ENCODE results near the gene SLC9A6. TPM values are rescaled to one million over a fixed set of nuclear protein-coding genes. Genes with fewer than 3 reads are reported as not detected.

Gene SLC9A6
- total and polyA plus RNA-seq, 2 donors (not counting 1 experiment from before 2014, with no cell fraction given) = 22.2 to 30.4 TPM

DNA sequence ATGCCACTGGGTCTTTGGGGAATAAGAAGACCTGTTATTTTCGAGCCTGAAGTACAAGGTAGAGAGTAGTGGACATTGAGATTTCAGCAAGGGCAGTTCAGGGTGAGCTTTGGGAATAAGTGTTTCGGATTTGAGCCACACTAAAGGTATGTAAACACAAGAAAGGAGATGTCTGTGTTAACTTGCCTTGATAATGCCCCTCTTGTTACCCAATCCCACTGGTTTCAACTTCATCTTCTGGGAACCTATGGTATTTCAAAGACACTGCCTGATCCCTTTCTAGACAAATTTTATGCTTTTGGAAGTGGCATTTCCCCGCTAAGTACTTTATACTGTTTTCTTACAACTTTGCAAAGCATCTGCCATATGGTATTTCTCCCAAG lies 79.4 kb downstream of the SLC9A6 start:
- no peaks in the 10 kb centered on the region for H3K36me3 ChIP-seq (ENCODE audit: control insufficient read depth, insufficient read depth, low read length)
- H2AFZ ChIP-seq (ENCODE audit: low read length) = no peak overlapping the region
- DNase-seq (ENCODE audit: low read depth in 2 of 2) = no peak
- H3K4me3 ChIP-seq (replicated peaks in 1 of 4; ENCODE audit: control extremely low read depth in 1 of 4, insufficient read depth in 1 of 4, low read depth in 3 of 4, low read length in 4 of 4) = no peak overlapping the region
- H4K20me1 ChIP-seq (ENCODE audit: control insufficient read depth, extremely low read depth, insufficient read depth, low read length) = no peaks in the 10 kb centered on the region
- no peak overlapping the region for H3K9ac ChIP-seq (ENCODE audit: insufficient read depth, low read length)
- peaks cover 7% of the 10 kb centered on the region for H3K4me1 ChIP-seq (ENCODE audit: control insufficient read depth, extremely low read depth, insufficient read depth, low read length)
- H3K9me3 ChIP-seq (ENCODE audit: control insufficient read depth, insufficient read depth, low read depth, low read length) = no peaks in the 10 kb centered on the region
- no peaks in the 10 kb centered on the region for H3K27me3 ChIP-seq (ENCODE audit: control insufficient read depth, insufficient read depth, low read length)
- no peaks in the 10 kb centered on the region for H3K79me2 ChIP-seq (ENCODE audit: control insufficient read depth, insufficient read depth, low read length)
- no peak for TF ChIP-seq EZH2 (IDR thresholded peaks at IDR 0.05; ENCODE audit: low read length, missing control alignments)
- TF ChIP-seq, protein P1, sequence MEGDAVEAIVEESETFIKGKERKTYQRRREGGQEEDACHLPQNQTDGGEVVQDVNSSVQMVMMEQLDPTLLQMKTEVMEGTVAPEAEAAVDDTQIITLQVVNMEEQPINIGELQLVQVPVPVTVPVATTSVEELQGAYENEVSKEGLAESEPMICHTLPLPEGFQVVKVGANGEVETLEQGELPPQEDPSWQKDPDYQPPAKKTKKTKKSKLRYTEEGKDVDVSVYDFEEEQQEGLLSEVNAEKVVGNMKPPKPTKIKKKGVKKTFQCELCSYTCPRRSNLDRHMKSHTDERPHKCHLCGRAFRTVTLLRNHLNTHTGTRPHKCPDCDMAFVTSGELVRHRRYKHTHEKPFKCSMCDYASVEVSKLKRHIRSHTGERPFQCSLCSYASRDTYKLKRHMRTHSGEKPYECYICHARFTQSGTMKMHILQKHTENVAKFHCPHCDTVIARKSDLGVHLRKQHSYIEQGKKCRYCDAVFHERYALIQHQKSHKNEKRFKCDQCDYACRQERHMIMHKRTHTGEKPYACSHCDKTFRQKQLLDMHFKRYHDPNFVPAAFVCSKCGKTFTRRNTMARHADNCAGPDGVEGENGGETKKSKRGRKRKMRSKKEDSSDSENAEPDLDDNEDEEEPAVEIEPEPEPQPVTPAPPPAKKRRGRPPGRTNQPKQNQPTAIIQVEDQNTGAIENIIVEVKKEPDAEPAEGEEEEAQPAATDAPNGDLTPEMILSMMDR (conservative IDR thresholded peaks at IDR 0.05 in 1 of 2, IDR thresholded peaks at IDR 0.05 in 1 of 2; ENCODE audit: low read depth in 1 of 2, low read length in 2 of 2) = no peak
- peak overlapping the region; percentile 37 for H3K27ac ChIP-seq (ENCODE audit: insufficient read depth, low read length)
- peak overlapping the region; percentile 63 for H3K4me2 ChIP-seq (ENCODE audit: extremely low read depth, insufficient read depth, low read length)

DNA sequence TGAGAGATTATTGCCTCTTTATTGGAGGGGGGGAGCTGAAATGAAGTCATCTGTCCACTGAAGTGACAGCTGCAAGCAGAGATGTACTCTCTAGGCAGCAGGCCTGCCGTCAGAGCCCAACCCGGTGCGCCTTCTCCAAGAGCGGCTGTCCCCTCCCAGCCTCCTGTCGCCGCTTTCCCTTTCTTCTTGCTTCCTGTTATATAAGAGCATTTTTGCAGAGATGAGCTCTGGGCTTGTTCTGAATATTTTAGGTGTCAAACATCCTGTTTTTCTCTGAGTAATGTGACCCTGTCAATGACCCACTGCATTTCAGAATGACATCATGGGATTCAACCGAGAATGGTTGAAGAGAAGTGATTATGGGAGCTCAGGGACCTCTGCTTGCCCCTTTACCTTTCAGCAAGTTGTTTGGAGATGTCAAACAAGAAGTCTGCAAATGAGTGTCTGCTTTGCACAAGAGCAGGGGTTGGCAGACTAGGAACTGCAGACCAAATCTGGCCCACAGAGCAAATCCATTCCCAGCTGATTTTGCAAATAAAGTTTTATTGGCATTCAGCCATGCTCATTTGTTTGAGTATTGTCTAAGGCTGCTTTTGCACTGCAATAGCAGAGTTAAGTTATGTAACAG lies 79.9 kb downstream of the SLC9A6 start:
- H3K9ac ChIP-seq (ENCODE audit: insufficient read depth, low read length) = no peak overlapping the region
- H3K36me3 ChIP-seq (ENCODE audit: control insufficient read depth, insufficient read depth, low read length) = no peaks in the 10 kb centered on the region
- H3K27me3 ChIP-seq (ENCODE audit: control insufficient read depth, insufficient read depth, low read length) = no peaks in the 10 kb centered on the region
- H3K4me2 ChIP-seq (ENCODE audit: extremely low read depth, insufficient read depth, low read length) = peak overlapping the region; percentile 63
- no peaks in the 10 kb centered on the region for H3K79me2 ChIP-seq (ENCODE audit: control insufficient read depth, insufficient read depth, low read length)
- H4K20me1 ChIP-seq (ENCODE audit: control insufficient read depth, extremely low read depth, insufficient read depth, low read length) = no peaks in the 10 kb centered on the region
- H3K4me1 ChIP-seq (ENCODE audit: control insufficient read depth, extremely low read depth, insufficient read depth, low read length) = peaks cover 7% of the 10 kb centered on the region
- peak overlapping the region; percentile 37 for H3K27ac ChIP-seq (ENCODE audit: insufficient read depth, low read length)
- no peaks in the 10 kb centered on the region for H3K9me3 ChIP-seq (ENCODE audit: control insufficient read depth, insufficient read depth, low read depth, low read length)
- TF ChIP-seq EZH2 (IDR thresholded peaks at IDR 0.05; ENCODE audit: low read length, missing control alignments) = no peak
- TF ChIP-seq, protein P1 (conservative IDR thresholded peaks at IDR 0.05 in 1 of 2, IDR thresholded peaks at IDR 0.05 in 1 of 2; ENCODE audit: low read depth in 1 of 2, low read length in 2 of 2) = no peak
- DNase-seq (ENCODE audit: low read depth in 2 of 2) = peak; percentile 65 to 72
- H3K4me3 ChIP-seq (replicated peaks in 1 of 4; ENCODE audit: control extremely low read depth in 1 of 4, insufficient read depth in 1 of 4, low read depth in 3 of 4, low read length in 4 of 4) = no peak overlapping the region
- no peak overlapping the region for H2AFZ ChIP-seq (ENCODE audit: low read length)

- no peaks in the 10 kb centered on the region for H3K9me3 ChIP-seq (ENCODE audit: control insufficient read depth, insufficient read depth, low read depth, low read length)
- H3K27ac ChIP-seq (ENCODE audit: insufficient read depth, low read length) = no peak overlapping the region
- no peak overlapping the region for H3K4me2 ChIP-seq (ENCODE audit: extremely low read depth, insufficient read depth, low read length)
- no peaks in the 10 kb centered on the region for H3K79me2 ChIP-seq (ENCODE audit: control insufficient read depth, insufficient read depth, low read length)
- no peak for DNase-seq (ENCODE audit: low read depth in 2 of 2)
- H4K20me1 ChIP-seq (ENCODE audit: control insufficient read depth, extremely low read depth, insufficient read depth, low read length) = no peaks in the 10 kb centered on the region
- H2AFZ ChIP-seq (ENCODE audit: low read length) = no peak overlapping the region
- H3K27me3 ChIP-seq (ENCODE audit: control insufficient read depth, insufficient read depth, low read length) = no peaks in the 10 kb centered on the region
- TF ChIP-seq, protein P1 (conservative IDR thresholded peaks at IDR 0.05 in 1 of 2, IDR thresholded peaks at IDR 0.05 in 1 of 2; ENCODE audit: low read depth in 1 of 2, low read length in 2 of 2) = no peak
- TF ChIP-seq EZH2 (IDR thresholded peaks at IDR 0.05; ENCODE audit: low read length, missing control alignments) = no peak
- no peak overlapping the region for H3K9ac ChIP-seq (ENCODE audit: insufficient read depth, low read length)
- peaks cover 7% of the 10 kb centered on the region for H3K4me1 ChIP-seq (ENCODE audit: control insufficient read depth, extremely low read depth, insufficient read depth, low read length)
- no peak overlapping the region for H3K4me3 ChIP-seq (replicated peaks in 1 of 4; ENCODE audit: control extremely low read depth in 1 of 4, insufficient read depth in 1 of 4, low read depth in 3 of 4, low read length in 4 of 4)
- H3K36me3 ChIP-seq (ENCODE audit: control insufficient read depth, insufficient read depth, low read length) = no peaks in the 10 kb centered on the region
These were observed 81.9 kb downstream of the SLC9A6 start for GRCh38 chrX:136067097-136067496.

Data from fibroblast of lung (primary cell).